MM.1S (cell line): ENCODE results near the gene GPR4.

ENCODE experiments used
- DNase-seq: peaks from one replicate; pipeline ENCODE4 v3.0.0-alpha.2; 2015
- H2AFZ ChIP-seq: fragments of 300-600 bp; sonication (generic); 2 replicates; pipeline ENCODE4 v1.6.0; 2016; ENCODE audit warnings: antibody characterized with exemption, low read length
- H3F3A ChIP-seq: fragments of 300-600 bp; sonication (generic); 2 replicates; pipeline ENCODE4 v1.6.1; 2016; ENCODE audit warnings: mild to moderate bottlenecking, antibody characterized with exemption, low read length, moderate library complexity, mixed read lengths; ENCODE audit not compliant: insufficient read depth
- H3K27ac ChIP-seq: fragments of 300-600 bp; sonication (generic); 2 replicates; pipeline ENCODE4 v1.5.1; 2016; ENCODE audit warnings: mild to moderate bottlenecking, low read length
- H3K27me3 ChIP-seq: fragments of 300-600 bp; sonication (generic); replicated peaks from 2 replicates; pipeline ENCODE4 v1.6.0; 2016; ENCODE audit warnings: low read length; ENCODE audit not compliant: insufficient read depth
- H3K36me3 ChIP-seq: fragments of 300-600 bp; sonication (generic); replicated peaks from 2 replicates; pipeline ENCODE4 v1.6.1; 2016; ENCODE audit warnings: mild to moderate bottlenecking, low read length, mixed read lengths; ENCODE audit not compliant: insufficient read depth
- H3K4me1 ChIP-seq: fragments of 300-600 bp; sonication (generic); 2 replicates; pipeline ENCODE4 v1.6.1; 2016; ENCODE audit warnings: low read length, mixed read lengths
- H3K4me2 ChIP-seq: fragments of 300-600 bp; sonication (generic); 2 replicates; pipeline ENCODE4 v1.6.0; 2016; ENCODE audit warnings: low read depth, low read length
- H3K4me3 ChIP-seq: fragments of 300-600 bp; sonication (generic); 2 replicates; pipeline ENCODE4 v1.5.1; 2016; ENCODE audit warnings: low read length, mixed read lengths
- H3K79me2 ChIP-seq: fragments of 300-600 bp; sonication (generic); 2 replicates; pipeline ENCODE4 v1.6.1; 2016; ENCODE audit warnings: mixed run types, low read length, mixed read lengths
- H3K9ac ChIP-seq: fragments of 300-600 bp; sonication (generic); 2 replicates; pipeline ENCODE4 v1.6.1; 2016; ENCODE audit warnings: low read length, mixed read lengths
- H3K9me2 ChIP-seq: fragments of 300-600 bp; sonication (generic); replicated peaks from 2 replicates; pipeline ENCODE4 v1.6.1; 2016; ENCODE audit warnings: mild to moderate bottlenecking, low read length, mixed read lengths; ENCODE audit not compliant: insufficient read depth
- H3K9me3 ChIP-seq: fragments of 300-600 bp; sonication (generic); replicated peaks from 2 replicates; pipeline ENCODE4 v1.6.1; 2016; ENCODE audit warnings: mild to moderate bottlenecking, low read length, mixed read lengths; ENCODE audit not compliant: insufficient read depth
- H4K20me1 ChIP-seq: fragments of 300-600 bp; sonication (generic); 2 replicates; pipeline ENCODE4 v1.6.1; 2016; ENCODE audit warnings: mild to moderate bottlenecking, low read length, moderate library complexity, mixed read lengths; ENCODE audit not compliant: insufficient read depth
- EZH2 ChIP-seq: fragments of 300-600 bp; sonication (generic); optimal IDR thresholded peaks from 2 replicates; pipeline ENCODE3; 2017; ENCODE audit warnings: low read depth, mild to moderate bottlenecking, antibody characterized with exemption, low read length, mixed read lengths
- EZH2phosphoT487 ChIP-seq: fragments of 300-600 bp; sonication (generic); IDR thresholded peaks from 2 replicates; pipeline ENCODE4 v1.6.1; 2018; ENCODE audit warnings: antibody characterized with exemption, low read length
- TF ChIP-seq, protein P1 (sequence below): fragments of 300-600 bp; sonication (generic); IDR thresholded peaks from 2 replicates; pipeline ENCODE4 v1.5.1; 2016; ENCODE audit warnings: antibody characterized with exemption, low read length, mixed read lengths

Gene GPR4

DNA sequence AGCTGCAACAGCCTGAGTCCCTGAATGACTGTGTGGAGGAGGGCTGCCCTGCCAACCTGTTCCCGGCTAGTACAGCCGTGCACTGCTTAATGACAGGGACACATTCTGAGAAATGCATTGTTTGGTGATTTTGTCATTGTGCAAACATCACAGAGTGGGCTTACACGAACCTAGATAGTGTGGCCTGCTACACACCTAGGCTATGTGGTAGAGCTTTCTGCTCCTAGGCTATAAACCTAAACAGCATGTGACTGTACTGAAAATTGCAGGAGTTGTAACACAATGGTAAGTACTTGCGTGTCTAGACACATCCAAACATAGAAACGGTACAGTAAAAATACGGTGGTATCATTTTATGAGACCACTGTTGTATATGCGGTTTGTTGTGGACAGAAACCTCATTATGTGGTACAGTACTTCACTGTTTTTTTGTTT lies 59.8 kb downstream of the GPR4 start:
- Histone ChIP-seq H4K20me1 (no peaks in the 10 kb centered on the region), H3K9ac (no peak overlapping the region), H3K4me2 (no peak overlapping the region), H3K36me3 (no peaks in the 10 kb centered on the region), H3K4me3 (no peak overlapping the region), H3K9me3 (no peaks in the 10 kb centered on the region), H3K27ac (no peak overlapping the region), H3K27me3 (no peaks in the 10 kb centered on the region), H3F3A (no peaks in the 10 kb centered on the region), H2AFZ (no peak overlapping the region), H3K9me2 (no peaks in the 10 kb centered on the region), H3K79me2 (no peaks in the 10 kb centered on the region), H3K4me1 (no peaks in the 10 kb centered on the region)
- TF ChIP-seq EZH2phosphoT487 (no peak), EZH2 (no peak)
- TF ChIP-seq, protein P1, sequence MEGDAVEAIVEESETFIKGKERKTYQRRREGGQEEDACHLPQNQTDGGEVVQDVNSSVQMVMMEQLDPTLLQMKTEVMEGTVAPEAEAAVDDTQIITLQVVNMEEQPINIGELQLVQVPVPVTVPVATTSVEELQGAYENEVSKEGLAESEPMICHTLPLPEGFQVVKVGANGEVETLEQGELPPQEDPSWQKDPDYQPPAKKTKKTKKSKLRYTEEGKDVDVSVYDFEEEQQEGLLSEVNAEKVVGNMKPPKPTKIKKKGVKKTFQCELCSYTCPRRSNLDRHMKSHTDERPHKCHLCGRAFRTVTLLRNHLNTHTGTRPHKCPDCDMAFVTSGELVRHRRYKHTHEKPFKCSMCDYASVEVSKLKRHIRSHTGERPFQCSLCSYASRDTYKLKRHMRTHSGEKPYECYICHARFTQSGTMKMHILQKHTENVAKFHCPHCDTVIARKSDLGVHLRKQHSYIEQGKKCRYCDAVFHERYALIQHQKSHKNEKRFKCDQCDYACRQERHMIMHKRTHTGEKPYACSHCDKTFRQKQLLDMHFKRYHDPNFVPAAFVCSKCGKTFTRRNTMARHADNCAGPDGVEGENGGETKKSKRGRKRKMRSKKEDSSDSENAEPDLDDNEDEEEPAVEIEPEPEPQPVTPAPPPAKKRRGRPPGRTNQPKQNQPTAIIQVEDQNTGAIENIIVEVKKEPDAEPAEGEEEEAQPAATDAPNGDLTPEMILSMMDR, result no peak
- DNase-seq, result no peak
